22Rv1 (cell line): ENCODE measurements around the gene KIF11.

ENCODE experiments used
- H3K27ac ChIP-seq: fragments of 450-650 bp; 2 replicates; pipeline ENCODE4 v1.5.1; 2017
- ZFX ChIP-seq: fragments of 450-650 bp; IDR thresholded peaks from 2 replicates; pipeline ENCODE4 v1.6.1; 2017; ENCODE audit warnings: antibody characterized with exemption, borderline replicate concordance
- TF ChIP-seq, protein P1 (sequence below): fragments of 450-650 bp; IDR thresholded peaks from 2 replicates; pipeline ENCODE4 v1.5.1; 2017; ENCODE audit warnings: mild to moderate bottlenecking

The KIF11 gene

DNA sequence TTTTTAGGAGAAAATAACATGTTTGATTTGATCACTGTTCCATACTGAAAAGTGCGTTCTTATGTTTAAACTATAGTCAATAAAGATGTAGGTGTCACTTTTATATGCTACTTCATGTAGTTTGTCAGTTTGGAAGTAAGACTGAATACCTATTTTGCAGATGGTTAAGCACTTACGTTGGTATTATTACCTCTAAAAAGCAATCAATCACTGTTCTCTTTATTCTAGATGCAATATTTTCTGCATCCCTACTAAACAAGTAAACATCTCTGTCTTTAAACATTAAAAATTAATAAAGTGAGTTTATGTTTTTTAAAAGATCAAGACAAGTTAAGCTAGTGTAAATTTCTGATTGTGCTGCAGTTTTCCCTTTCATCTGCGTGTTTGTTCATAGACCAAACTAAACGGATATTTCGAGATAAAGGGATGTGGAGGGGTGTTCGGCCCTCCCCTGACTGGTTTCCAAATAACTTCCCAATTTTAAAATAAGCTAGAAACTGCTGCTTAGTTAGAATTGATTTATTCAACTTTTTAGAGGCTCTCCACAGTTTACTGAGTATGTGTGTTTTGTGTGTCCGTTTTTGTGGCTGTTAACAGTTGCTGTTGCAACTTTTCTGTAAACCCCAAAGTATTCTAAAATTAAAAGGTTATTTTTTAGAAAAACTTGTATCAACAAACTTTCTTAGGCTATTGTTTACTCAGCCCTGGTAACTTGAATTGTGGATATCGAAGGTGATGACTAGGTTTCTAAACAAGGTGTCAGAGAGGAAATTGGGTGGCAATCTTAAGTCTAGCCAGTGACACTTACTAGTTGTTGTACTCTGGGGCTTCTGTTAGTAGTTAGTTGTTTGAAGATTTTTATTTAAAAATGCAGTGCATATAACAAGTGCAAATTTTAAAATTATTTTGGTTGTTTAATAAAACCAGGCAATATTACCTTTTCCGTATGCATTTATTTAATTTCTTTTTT is 974 bp downstream of the KIF11 start:
- peak overlapping the region; percentile 98 for H3K27ac ChIP-seq
- no peak for TF ChIP-seq ZFX
- TF ChIP-seq, protein P1, sequence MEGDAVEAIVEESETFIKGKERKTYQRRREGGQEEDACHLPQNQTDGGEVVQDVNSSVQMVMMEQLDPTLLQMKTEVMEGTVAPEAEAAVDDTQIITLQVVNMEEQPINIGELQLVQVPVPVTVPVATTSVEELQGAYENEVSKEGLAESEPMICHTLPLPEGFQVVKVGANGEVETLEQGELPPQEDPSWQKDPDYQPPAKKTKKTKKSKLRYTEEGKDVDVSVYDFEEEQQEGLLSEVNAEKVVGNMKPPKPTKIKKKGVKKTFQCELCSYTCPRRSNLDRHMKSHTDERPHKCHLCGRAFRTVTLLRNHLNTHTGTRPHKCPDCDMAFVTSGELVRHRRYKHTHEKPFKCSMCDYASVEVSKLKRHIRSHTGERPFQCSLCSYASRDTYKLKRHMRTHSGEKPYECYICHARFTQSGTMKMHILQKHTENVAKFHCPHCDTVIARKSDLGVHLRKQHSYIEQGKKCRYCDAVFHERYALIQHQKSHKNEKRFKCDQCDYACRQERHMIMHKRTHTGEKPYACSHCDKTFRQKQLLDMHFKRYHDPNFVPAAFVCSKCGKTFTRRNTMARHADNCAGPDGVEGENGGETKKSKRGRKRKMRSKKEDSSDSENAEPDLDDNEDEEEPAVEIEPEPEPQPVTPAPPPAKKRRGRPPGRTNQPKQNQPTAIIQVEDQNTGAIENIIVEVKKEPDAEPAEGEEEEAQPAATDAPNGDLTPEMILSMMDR: no peak

DNA sequence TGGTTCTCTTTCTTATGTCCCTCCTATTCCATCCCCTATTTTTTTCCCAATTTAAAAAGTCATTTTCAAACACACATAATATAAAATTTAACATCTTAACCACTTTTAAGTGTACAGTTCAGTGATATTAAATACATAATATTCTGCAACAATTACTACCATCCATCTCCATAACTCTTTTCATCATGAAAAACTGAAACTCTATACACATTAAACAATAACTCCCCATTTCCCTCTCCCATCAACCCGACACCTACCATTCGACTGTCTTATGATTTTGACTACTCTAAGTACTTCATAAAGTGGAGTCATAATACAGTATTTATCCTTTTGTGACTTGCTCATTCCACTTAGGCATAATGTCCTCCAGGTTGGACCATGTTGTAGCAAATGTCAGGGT is 2.6 kb downstream of the KIF11 start:
- H3K27ac ChIP-seq: no peak overlapping the region
- no peak for TF ChIP-seq ZFX
- TF ChIP-seq, protein P1: no peak

GRCh38 chr10:92598321-92598720 is 5.4 kb downstream of the KIF11 start:
- no peak for TF ChIP-seq ZFX
- H3K27ac ChIP-seq: no peak overlapping the region

DNA sequence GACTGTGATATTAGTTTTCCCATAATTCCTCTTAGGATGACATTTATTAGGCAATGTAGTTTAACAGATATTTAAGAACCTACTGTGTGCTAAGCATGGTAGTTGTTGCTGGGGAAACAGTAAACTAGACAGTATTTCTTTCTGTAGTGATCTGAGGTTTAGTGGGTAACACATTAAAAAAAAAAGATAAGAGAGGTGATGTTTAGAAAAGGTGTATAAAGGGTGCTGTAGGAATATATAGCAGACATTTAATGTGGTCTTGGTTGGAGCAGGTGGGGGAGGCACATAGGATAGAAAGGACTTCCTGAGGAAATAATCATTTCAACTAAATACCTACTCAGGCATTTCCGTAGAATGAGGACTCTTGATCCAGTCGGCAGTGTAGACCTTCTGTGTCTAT is 11.9 kb downstream of the KIF11 start:
- no peak overlapping the region for H3K27ac ChIP-seq
- no peak for TF ChIP-seq ZFX
- TF ChIP-seq, protein P1: no peak

GRCh38 chr10:92615515-92615914 is 22.6 kb downstream of the KIF11 start:
- TF ChIP-seq ZFX: no peak
- TF ChIP-seq, protein P1: no peak
- H3K27ac ChIP-seq: no peak overlapping the region

- TF ChIP-seq ZFX: no peak
- TF ChIP-seq, protein P1: no peak
- no peak overlapping the region for H3K27ac ChIP-seq
Measured at GRCh38 chr10:92619368-92619767, 26.4 kb downstream of the KIF11 start.

GRCh38 chr10:92627845-92628480 is 35.0 kb downstream of the KIF11 start:
- TF ChIP-seq ZFX: no peak
- TF ChIP-seq, protein P1: 0 out of 2 replicates have a peak, but pooled peaks have one; percentile 7
- no peak overlapping the region for H3K27ac ChIP-seq
